ENCODE results near the gene PRTFDC1.

The PRTFDC1 gene

GRCh38 chr10:24834869-24835268 is 117.5 kb downstream of the PRTFDC1 start:
- DNase-seq: no peak

- DNase-seq: no peak
These were observed 126.4 kb downstream of the PRTFDC1 start for GRCh38 chr10:24826009-24826408.

GRCh38 chr10:24825551-24825950 is 126.9 kb downstream of the PRTFDC1 start:
- no peak for DNase-seq

GRCh38 chr10:24824536-24824935 is 127.9 kb downstream of the PRTFDC1 start:
- DNase-seq: no peak

- no peak for DNase-seq
These were observed 128.3 kb downstream of the PRTFDC1 start for GRCh38 chr10:24824124-24824523.

GRCh38 chr10:24822590-24822989 is 129.8 kb downstream of the PRTFDC1 start:
- no peak for DNase-seq

- DNase-seq: no peak
These were observed 130.4 kb downstream of the PRTFDC1 start for GRCh38 chr10:24821986-24822385.

GRCh38 chr10:24816868-24817396 is 135.5 kb downstream of the PRTFDC1 start:
- DNase-seq: no peak

- DNase-seq: no peak
These were observed 137.7 kb downstream of the PRTFDC1 start for GRCh38 chr10:24814568-24815313.

- no peak for DNase-seq
These were observed 138.6 kb downstream of the PRTFDC1 start for GRCh38 chr10:24813856-24814255.

- no peak for DNase-seq
These were observed 146.1 kb downstream of the PRTFDC1 start for GRCh38 chr10:24806262-24806661.

- no peak for DNase-seq
These were observed 147.4 kb downstream of the PRTFDC1 start for GRCh38 chr10:24804956-24805355.

- no peak for DNase-seq
These were observed 148.0 kb downstream of the PRTFDC1 start for GRCh38 chr10:24804392-24804791.

- no peak for DNase-seq
These were observed 150.0 kb downstream of the PRTFDC1 start for GRCh38 chr10:24802378-24802777.

GRCh38 chr10:24800861-24801260 is 151.5 kb downstream of the PRTFDC1 start:
- DNase-seq: no peak

Data from activated naive CD4-positive, alpha-beta T cell (primary cell).